Measurements from ENCODE around the gene HOXA9.

DNA sequence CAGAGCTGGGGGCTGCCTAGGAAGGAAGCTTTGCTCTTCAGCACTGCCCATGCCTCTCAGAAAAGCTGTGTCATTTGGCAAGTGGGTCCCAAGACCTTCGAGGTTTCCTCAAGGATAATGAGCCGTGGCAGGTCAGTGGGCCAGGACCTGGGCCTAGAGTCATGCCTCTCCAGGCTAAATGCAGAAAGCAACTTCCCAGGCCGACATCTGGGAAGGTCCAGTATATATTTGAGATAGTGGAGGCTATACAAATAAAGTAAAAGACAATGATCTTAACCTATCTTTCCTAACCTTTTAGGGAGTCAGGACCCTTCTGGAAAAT, 11.1 kb upstream of the HOXA9 start:
- TF ChIP-seq, protein P1, sequence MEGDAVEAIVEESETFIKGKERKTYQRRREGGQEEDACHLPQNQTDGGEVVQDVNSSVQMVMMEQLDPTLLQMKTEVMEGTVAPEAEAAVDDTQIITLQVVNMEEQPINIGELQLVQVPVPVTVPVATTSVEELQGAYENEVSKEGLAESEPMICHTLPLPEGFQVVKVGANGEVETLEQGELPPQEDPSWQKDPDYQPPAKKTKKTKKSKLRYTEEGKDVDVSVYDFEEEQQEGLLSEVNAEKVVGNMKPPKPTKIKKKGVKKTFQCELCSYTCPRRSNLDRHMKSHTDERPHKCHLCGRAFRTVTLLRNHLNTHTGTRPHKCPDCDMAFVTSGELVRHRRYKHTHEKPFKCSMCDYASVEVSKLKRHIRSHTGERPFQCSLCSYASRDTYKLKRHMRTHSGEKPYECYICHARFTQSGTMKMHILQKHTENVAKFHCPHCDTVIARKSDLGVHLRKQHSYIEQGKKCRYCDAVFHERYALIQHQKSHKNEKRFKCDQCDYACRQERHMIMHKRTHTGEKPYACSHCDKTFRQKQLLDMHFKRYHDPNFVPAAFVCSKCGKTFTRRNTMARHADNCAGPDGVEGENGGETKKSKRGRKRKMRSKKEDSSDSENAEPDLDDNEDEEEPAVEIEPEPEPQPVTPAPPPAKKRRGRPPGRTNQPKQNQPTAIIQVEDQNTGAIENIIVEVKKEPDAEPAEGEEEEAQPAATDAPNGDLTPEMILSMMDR (IDR thresholded peaks at IDR 0.05): no peak
- no peak for TF ChIP-seq POLR2A (IDR thresholded peaks at IDR 0.05)
